Mucosa of rectum (tissue), 2 donors: Measurements from ENCODE around the gene TNS3.

Experiments
- H3K27ac ChIP-seq, 2 donors: one replicate each; pipeline ENCODE4 v1.7.0; 2013; ENCODE audit warnings: inconsistent platforms in 2 of 2, low read depth in 2 of 2, low read length in 2 of 2
- H3K27me3 ChIP-seq, 2 donors: one replicate each; pipeline ENCODE4 v1.7.0; 2013; ENCODE audit warnings: low read length in 2 of 2; ENCODE audit not compliant: control insufficient read depth in 2 of 2, insufficient read depth in 2 of 2
- H3K36me3 ChIP-seq, 2 donors: one replicate each; pipeline ENCODE4 v1.7.0; 2013; ENCODE audit warnings: low read length in 2 of 2; ENCODE audit not compliant: control insufficient read depth in 2 of 2, insufficient read depth in 2 of 2
- H3K4me1 ChIP-seq, 2 donors: one replicate each; pipeline ENCODE4 v1.7.0; 2013; ENCODE audit warnings: low read length in 2 of 2, mild to moderate bottlenecking in 1 of 2; ENCODE audit not compliant: control insufficient read depth in 2 of 2, insufficient read depth in 2 of 2
- H3K4me3 ChIP-seq, 2 donors: one replicate each; pipeline ENCODE4 v1.7.0; 2013; ENCODE audit warnings: low read length in 2 of 2
- H3K9ac ChIP-seq, 2 donors: one replicate each; pipeline ENCODE4 v1.7.0; 2013; ENCODE audit warnings: low read length in 2 of 2, low read depth in 1 of 2, mild to moderate bottlenecking in 1 of 2
- H3K9me3 ChIP-seq, 2 donors: one replicate each; pipeline ENCODE4 v1.7.0; 2013; ENCODE audit warnings: low read length in 2 of 2; ENCODE audit not compliant: control insufficient read depth in 2 of 2
- donor health status: healthy.
- donor health status: Normal muscosa, but diverticular disease.

Gene TNS3

GRCh38 chr7:47333554-47333887, 248.4 kb downstream of the TNS3 start:
- no peak overlapping the region for H3K4me3 ChIP-seq
- no peaks in the 10 kb centered on the region for H3K27me3 ChIP-seq
- H3K36me3 ChIP-seq: peaks cover 22 to 36% of the 10 kb centered on the region in 2 donors
- no peak overlapping the region for H3K9ac ChIP-seq
- peaks cover 6 to 14% of the 10 kb centered on the region in 2 donors for H3K4me1 ChIP-seq
- H3K27ac ChIP-seq: no peak overlapping the region
- H3K9me3 ChIP-seq: no peaks in the 10 kb centered on the region

GRCh38 chr7:47332681-47333553, 249.0 kb downstream of the TNS3 start:
- Histone ChIP-seq H3K27me3 (no peaks in the 10 kb centered on the region), H3K27ac (no peak overlapping the region), H3K4me3 (no peak overlapping the region), H3K36me3 (peaks cover 22 to 36% of the 10 kb centered on the region in 2 donors), H3K9ac (no peak overlapping the region), H3K9me3 (no peaks in the 10 kb centered on the region), H3K4me1 (peaks cover 11 to 20% of the 10 kb centered on the region in 2 donors)

- H3K9ac ChIP-seq: no peak overlapping the region
- H3K27ac ChIP-seq: no peak overlapping the region
- H3K27me3 ChIP-seq: no peaks in the 10 kb centered on the region
- H3K9me3 ChIP-seq: no peaks in the 10 kb centered on the region
- H3K4me3 ChIP-seq: no peak overlapping the region
- peaks cover 19 to 36% of the 10 kb centered on the region in 2 donors for H3K36me3 ChIP-seq
- H3K4me1 ChIP-seq: peaks cover 15 to 22% of the 10 kb centered on the region in 2 donors
These were observed 249.7 kb downstream of the TNS3 start for GRCh38 chr7:47332213-47332612.

- Histone ChIP-seq H3K9ac (no peak overlapping the region), H3K27ac (no peak overlapping the region), H3K4me3 (no peak overlapping the region), H3K4me1 (peaks cover 22% of the 10 kb centered on the region in 2 donors), H3K9me3 (no peaks in the 10 kb centered on the region), H3K27me3 (no peaks in the 10 kb centered on the region), H3K36me3 (peaks cover 15 to 31% of the 10 kb centered on the region in 2 donors)
These were observed 250.7 kb downstream of the TNS3 start for GRCh38 chr7:47331179-47331565.

- Histone ChIP-seq H3K9me3 (no peaks in the 10 kb centered on the region), H3K36me3 (peaks cover 15 to 31% of the 10 kb centered on the region in 2 donors), H3K4me3 (no peak overlapping the region), H3K27ac (no peak overlapping the region), H3K4me1 (peaks cover 26% of the 10 kb centered on the region in 2 donors), H3K9ac (no peak overlapping the region), H3K27me3 (no peaks in the 10 kb centered on the region)
These were observed 251.2 kb downstream of the TNS3 start for GRCh38 chr7:47330561-47331178.

- no peak overlapping the region for H3K4me3 ChIP-seq
- H3K27ac ChIP-seq: peak overlapping the region in 1 of 2 donors; percentile 20
- no peaks in the 10 kb centered on the region for H3K9me3 ChIP-seq
- no peak overlapping the region for H3K9ac ChIP-seq
- H3K4me1 ChIP-seq: peaks cover 29 to 32% of the 10 kb centered on the region in 2 donors
- H3K36me3 ChIP-seq: peaks cover 15 to 28% of the 10 kb centered on the region in 2 donors
- H3K27me3 ChIP-seq: no peaks in the 10 kb centered on the region
These were observed 251.9 kb downstream of the TNS3 start for GRCh38 chr7:47330026-47330425.

GRCh38 chr7:47329320-47329926, 252.5 kb downstream of the TNS3 start:
- Histone ChIP-seq H3K9me3 (no peaks in the 10 kb centered on the region), H3K4me3 (no peak overlapping the region), H3K27ac (peak overlapping the region in 1 of 2 donors; percentile 33), H3K4me1 (peaks cover 29 to 32% of the 10 kb centered on the region in 2 donors), H3K9ac (no peak overlapping the region), H3K36me3 (peaks cover 15 to 28% of the 10 kb centered on the region in 2 donors), H3K27me3 (no peaks in the 10 kb centered on the region)

GRCh38 chr7:47328392-47329319, 253.3 kb downstream of the TNS3 start:
- H3K9ac ChIP-seq: peak overlapping the region; percentile 45 to 48
- no peaks in the 10 kb centered on the region for H3K9me3 ChIP-seq
- H3K27ac ChIP-seq: peak overlapping the region; percentile 63 to 72
- peaks cover 26 to 32% of the 10 kb centered on the region in 2 donors for H3K4me1 ChIP-seq
- H3K27me3 ChIP-seq: no peaks in the 10 kb centered on the region
- H3K36me3 ChIP-seq: peaks cover 15 to 29% of the 10 kb centered on the region in 2 donors
- H3K4me3 ChIP-seq: peak overlapping the region in 1 of 2 donors; percentile 22

- no peaks in the 10 kb centered on the region for H3K9me3 ChIP-seq
- peaks cover 23 to 32% of the 10 kb centered on the region in 2 donors for H3K4me1 ChIP-seq
- peak overlapping the region; percentile 68 to 72 for H3K27ac ChIP-seq
- H3K4me3 ChIP-seq: peak overlapping the region in 1 of 2 donors; percentile 35
- H3K36me3 ChIP-seq: peaks cover 15 to 27% of the 10 kb centered on the region in 2 donors
- H3K9ac ChIP-seq: peak overlapping the region; percentile 45 to 48
- H3K27me3 ChIP-seq: no peaks in the 10 kb centered on the region
These were observed 254.1 kb downstream of the TNS3 start for GRCh38 chr7:47327698-47328391.
